HepG2 (cell line): ENCODE results near the gene NDST1. TPM values are rescaled to one million over a fixed set of nuclear protein-coding genes. Genes with fewer than 3 reads are reported as not detected.
A peak's percentile ranks its signal among the peaks of the same experiment; 100 is the strongest.

Source experiments
- ATAC-seq: fragments of 200-7000 bp; cut with Tn5 transposase; 3 replicates; pipeline ENCODE4 v1.9.1; 2020; ENCODE audit warnings: mild to moderate bottlenecking, moderate library complexity
- BruUV-seq: library from RNA; stranded (reverse); fragments of 400-500 nt; replicated peaks from 2 replicates; lab custom pipeline; 2021; lab: Mats Ljungman, UMichigan
- CTCF ChIA-PET: fragments of 300-600 bp; formaldehyde crosslinking; extraction: SDS; loops from one replicate; lab custom pipeline; 2021; ENCODE audit warnings: low total read pairs, inconsistent platforms, low intra/inter-chr PET ratio; lab: Yijun Ruan, JAX
- POLR2A ChIA-PET: fragments of 350-600 bp; sonication (Branson Sonifier 250); formaldehyde crosslinking; loops from one replicate; lab custom pipeline; 2020; ENCODE audit warnings: antibody characterized with exemption, inconsistent platforms; lab: Yijun Ruan, JAX
- DNase-seq: peaks from one replicate; pipeline ENCODE4 v3.0.0-alpha.2; 2015; ENCODE audit warnings: low spot score
- FAIRE-seq: peaks from 3 replicates; lab custom pipeline; 2011; peaks lifted over from hg19 to GRCh38; lab: Jason Lieb, UNC
- H2AFZ ChIP-seq: one replicate; pipeline ENCODE4 v1.6.1; 2011; ENCODE audit warnings: low read length, inconsistent platforms
- H3K27ac ChIP-seq: fragments of 300-600 bp; 3 replicates; pipeline ENCODE4 v1.8.0; 2011; ENCODE audit warnings: mixed run types, mild to moderate bottlenecking, mixed read lengths, low read length, inconsistent platforms; ENCODE audit not compliant: insufficient read depth; ENCODE audit errors: extremely low read length
- H3K27me3 ChIP-seq, 2 experiments: fragments of 200-600 bp in 1 of 2; 2 replicates in 1 of 2; 3 replicates in 1 of 2; pipeline versions ENCODE4 v1.6.0 to v1.8.0; 2011; ENCODE audit warnings: low read length in 2 of 2, mild to moderate bottlenecking in 2 of 2, moderate library complexity in 2 of 2, inconsistent platforms in 1 of 2; ENCODE audit not compliant: insufficient read depth in 2 of 2, control insufficient read depth in 1 of 2
- H3K36me3 ChIP-seq, 2 experiments: fragments of 200-600 bp in 1 of 2; replicated peaks in 1 of 2; 2 replicates in 1 of 2; 3 replicates in 1 of 2; pipeline versions ENCODE4 v1.5.1 to v1.8.0; 2011; ENCODE audit warnings: low read length in 2 of 2, inconsistent platforms in 1 of 2; ENCODE audit not compliant: insufficient read depth in 2 of 2, control insufficient read depth in 1 of 2
- H3K4me1 ChIP-seq: 2 replicates; pipeline ENCODE4 v1.5.1; 2012; ENCODE audit warnings: low read length, inconsistent platforms; ENCODE audit not compliant: insufficient read depth
- H3K4me2 ChIP-seq: 2 replicates; pipeline ENCODE4 v1.6.0; 2011; ENCODE audit warnings: low read depth, low read length, inconsistent platforms
- H3K4me3 ChIP-seq, 3 experiments: fragments of 200-600 bp in 1 of 3; sonication (generic), shearing (Covaris generic) in 1 of 3; replicated peaks in 1 of 3; 2 replicates each; pipeline ENCODE4 v1.5.1; 2011 to 2016; ENCODE audit warnings: low read length in 3 of 3, inconsistent platforms in 2 of 3, low read depth in 2 of 3, mild to moderate bottlenecking in 2 of 3, control low read depth in 1 of 3, mixed read lengths in 1 of 3; ENCODE audit not compliant: insufficient read depth in 1 of 3
- H3K79me2 ChIP-seq: one replicate; pipeline ENCODE4 v1.6.1; 2011; ENCODE audit warnings: low read length, inconsistent platforms; ENCODE audit not compliant: insufficient read depth
- H3K9ac ChIP-seq: 2 replicates; pipeline ENCODE4 v1.6.0; 2011; ENCODE audit warnings: mild to moderate bottlenecking, low read depth, low read length, inconsistent platforms; ENCODE audit not compliant: insufficient read depth
- H3K9me3 ChIP-seq: 2 replicates; pipeline ENCODE4 v1.5.1; 2012; ENCODE audit warnings: mild to moderate bottlenecking, low read length
- H4K20me1 ChIP-seq: 2 replicates; pipeline ENCODE4 v1.6.0; 2011; ENCODE audit warnings: inconsistent platforms, mild to moderate bottlenecking, low read length, moderate library complexity; ENCODE audit not compliant: insufficient read depth
- CEBPB ChIP-seq: IDR thresholded peaks from 2 replicates; pipeline ENCODE4 v1.6.1; 2011; ENCODE audit warnings: low read depth, low read length, improper control_type of control experiment, borderline replicate concordance
- KDM2A ChIP-seq: sonication (generic); formaldehyde crosslinking; IDR thresholded peaks from 2 replicates; pipeline ENCODE4 v1.4.0; 2020; ENCODE audit warnings: low read depth, missing genetic modification reagents, borderline replicate concordance
- MLXIP ChIP-seq: sonication (generic); formaldehyde crosslinking; IDR thresholded peaks from 2 replicates; pipeline ENCODE4 v1.9.0; 2021; ENCODE audit warnings: missing genetic modification reagents, borderline replicate concordance
- PAF1 ChIP-seq: IDR thresholded peaks from 2 replicates; pipeline ENCODE4 v1.6.1; 2016; ENCODE audit warnings: missing genetic modification reagents, missing compliant biosample characterization
- POLR2A ChIP-seq, 2 experiments: IDR thresholded peaks; 2 replicates each; pipeline ENCODE4 v1.6.1; 2011; ENCODE audit warnings: low read depth in 2 of 2, low read length in 2 of 2, mild to moderate bottlenecking in 1 of 2, moderate library complexity in 1 of 2; ENCODE audit not compliant: insufficient read depth in 1 of 2
- POLR2G ChIP-seq: fragments of 200-400 bp; formaldehyde crosslinking; IDR thresholded peaks from 2 replicates; pipeline ENCODE4 v1.6.1; 2018; ENCODE audit warnings: mild to moderate bottlenecking, low read depth, low read length, moderate library complexity
- SKI ChIP-seq: fragments of 450-650 bp; IDR thresholded peaks from one replicate; pipeline ENCODE4 v1.6.1; 2018; ENCODE audit warnings: mild to moderate bottlenecking; ENCODE audit not compliant: partially characterized antibody
- ZFY ChIP-seq: sonication (generic); formaldehyde crosslinking; IDR thresholded peaks from 2 replicates; pipeline ENCODE4 v1.4.0; 2020; ENCODE audit warnings: missing genetic modification reagents
- ZNF17 ChIP-seq: sonication (generic); formaldehyde crosslinking; IDR thresholded peaks from 2 replicates; pipeline ENCODE4 v1.5.0; 2020; ENCODE audit warnings: mild to moderate bottlenecking, missing genetic modification reagents
- ZNF432 ChIP-seq: sonication (generic); formaldehyde crosslinking; IDR thresholded peaks from 2 replicates; pipeline ENCODE4 v1.5.0; 2020; ENCODE audit warnings: missing genetic modification reagents, mild to moderate bottlenecking, borderline replicate concordance
- whole genome bisulfite sequencing: methylation state at CpG from one replicate; pipeline ENCODE4 v1.1.6; 2017; ENCODE audit warnings: low lambda C conversion rate; 5-methylcytosine and 5-hydroxymethylcytosine counted together
- in situ Hi-C: cut with HindIII; loops from 2 replicates; pipeline ENCODE4 v1.10.0; 2017; ENCODE audit warnings: low pct_unique_long_range_greater_than_20kb; ENCODE audit not compliant: extremely low pct_ligation_motif_present
- intact Hi-C: fragments of 100-400 bp; cut with micrococcal nuclease; formaldehyde crosslinking; loops from one replicate; pipeline ENCODE4 v1.10.0; 2022; ENCODE audit not compliant: unreplicated experiment
- polyA plus RNA-seq, 8 experiments: library from polyadenylated mRNA; depleted of rRNA in 3 of 8; stranded (reverse) in 7 of 8; unstranded in 1 of 8; fragments of >200 nt; fragmentation: Illumina TruSeq in 4 of 8; extraction: Trizol in 4 of 8; gene quantifications; 2 replicates each; pipeline versions ENCODE4 v1.2.1 to v1.2.3, GENCODE V29; 2011 to 2016; ENCODE audit warnings: low read depth in 4 of 8, missing spikeins in 1 of 8, mixed read lengths in 1 of 8; ENCODE audit not compliant: insufficient read depth in 1 of 8
- total RNA-seq, 5 experiments: library from RNA; depleted of rRNA; stranded (reverse); fragments of >200 nt; fragmentation: Illumina TruSeq; extraction: Trizol; gene quantifications; 2 replicates each; pipeline ENCODE4 v1.2.3, GENCODE V29; 2016; ENCODE audit warnings: low read depth in 1 of 5

The NDST1 gene
- total and polyA plus RNA-seq, 2 of the 13 experiments (the other 11 are each of a cell fraction or from before 2014, with no cell fraction given), result 23.8 to 26.2 TPM

- H3K4me1 ChIP-seq, result peaks cover 25% of the 10 kb centered on the region
- H3K27me3 ChIP-seq, result no peaks in the 10 kb centered on the region
- H3K9ac ChIP-seq, result no peak overlapping the region
- H2AFZ ChIP-seq, result no peak overlapping the region
- H3K4me3 ChIP-seq, result no peak overlapping the region
- no peaks in the 10 kb centered on the region for H4K20me1 ChIP-seq
- ATAC-seq, result no peak
- 67% methylated on average over 2 of the region's 2 CpGs for WGBS
- no TSS peak for BruUV-seq
- intact Hi-C loops (no loop called here), in situ Hi-C loops (no loop called here)
- H3K79me2 ChIP-seq, result no peaks in the 10 kb centered on the region
- H3K36me3 ChIP-seq, result peaks cover 3 to 4% of the 10 kb centered on the region in 2 experiments; a peak in 3 of 5 replicates
- H3K4me2 ChIP-seq, result no peak overlapping the region
- TF ChIP-seq POLR2A (IDR thresholded peaks at IDR 0.05; ENCODE audit: insufficient read depth in 1 of 2, low read depth in 2 of 2, low read length in 2 of 2) (peak in 1 of 2 experiments; percentile 37; a peak in 1 of 4 replicates), POLR2G (peak; percentile 20; the same call in 1 of the 2 replicates), ZNF432 (no peak), ZFY (CRISPR knock-in tag) (no peak), SKI (no peak), ZNF17 (no peak), PAF1 (peak; percentile 84), KDM2A (CRISPR knock-in tag) (peak; percentile 38; the same call in 1 of the 2 replicates)
- POLR2A ChIA-PET, result interaction anchor here (1.0 to 1.7 kb wide), 2 partner anchors 17 to 141 kb away, joined by 3 read pairs; no protein-coding TSS in a partner anchor
- FAIRE-seq, result no peak
- DNase-seq, result no peak
- H3K9me3 ChIP-seq, result no peaks in the 10 kb centered on the region
- CTCF ChIA-PET, result no interaction called here
- H3K27ac ChIP-seq, result no peak overlapping the region
Observed at GRCh38 chr5:150559088-150559487, 51.2 kb downstream of the NDST1 start.

- POLR2A ChIA-PET, result interaction anchor here (1.0 to 1.7 kb wide), 3 partner anchors 16 to 141 kb away, joined by 3 read pairs; no protein-coding TSS in a partner anchor
Observed at GRCh38 chr5:150559701-150560100, 51.8 kb downstream of the NDST1 start.

More at GRCh38 chr5:150559701-150560100, 51.8 kb downstream of the NDST1 start:
- no peak overlapping the region for H2AFZ ChIP-seq
- H3K36me3 ChIP-seq, result peaks cover 2 to 3% of the 10 kb centered on the region in 2 experiments; a peak in 2 of 5 replicates
- no peak overlapping the region for H3K9ac ChIP-seq
- DNase-seq (no peak), ATAC-seq (peak; percentile 4; the same call in 2 of the 3 replicates), FAIRE-seq (no peak)
- H4K20me1 ChIP-seq, result no peaks in the 10 kb centered on the region
- no peaks in the 10 kb centered on the region for H3K79me2 ChIP-seq
- in situ Hi-C loops (loop anchor here (5.0 kb wide), 2 partner anchors 98 to 288 kb away; partner anchors contain the start of gene IRGM), intact Hi-C loops (loop anchor here (2.0 to 5.0 kb wide), 3 partner anchors 141 to 218 kb away; partner anchors contain the start of genes RBM22 and SMIM3)
- peaks cover 25% of the 10 kb centered on the region for H3K4me1 ChIP-seq
- no peaks in the 10 kb centered on the region for H3K9me3 ChIP-seq
- H3K4me2 ChIP-seq, result no peak overlapping the region
- no peak for TF ChIP-seq MLXIP (CRISPR knock-in tag)
- TF ChIP-seq CEBPB, result peak; percentile 26; the same call in 1 of the 2 replicates
- H3K4me3 ChIP-seq, result no peak overlapping the region
- 51% methylated on average over 4 of the region's 4 CpGs for WGBS
- no TSS peak for BruUV-seq
- H3K27me3 ChIP-seq, result no peaks in the 10 kb centered on the region
- no peak overlapping the region for H3K27ac ChIP-seq
- CTCF ChIA-PET, result interaction anchor here (1.4 to 1.8 kb wide), 2 partner anchors 95 to 101 kb away, joined by 5 to 6 read pairs; no protein-coding TSS in a partner anchor
